CD4-positive, alpha-beta memory T cell (primary cell): Measurements from ENCODE around the gene GFRA1. TPM values are rescaled to one million over a fixed set of nuclear protein-coding genes. Genes with fewer than 3 reads are reported as not detected.

Experiments
- CTCF ChIA-PET: fragments of 350-600 bp; sonication (Branson Sonifier 250); formaldehyde crosslinking; loops from one replicate; lab custom pipeline; 2021; ENCODE audit warnings: inconsistent platforms; ENCODE audit not compliant: partially characterized antibody; lab: Charles Lee
- POLR2A ChIA-PET: fragments of 350-600 bp; sonication (Branson Sonifier 250); formaldehyde crosslinking; loops from one replicate; lab custom pipeline; 2021; ENCODE audit not compliant: partially characterized antibody; lab: Charles Lee
- DNase-seq, 5 donors: peaks; one replicate each; pipeline versions ENCODE4 v3.0.0 to v3.0.0-alpha.2; 2020 to 2022; ENCODE audit warnings: mixed read lengths in 1 of 5
- H3K27ac ChIP-seq: one replicate; pipeline ENCODE4 v1.7.0; 2013; ENCODE audit warnings: low read depth, low read length
- H3K27me3 ChIP-seq: 2 replicates; pipeline ENCODE4 v1.7.0; 2013; ENCODE audit warnings: mild to moderate bottlenecking, low read length, moderate library complexity; ENCODE audit not compliant: insufficient read depth
- H3K36me3 ChIP-seq: 2 replicates; pipeline ENCODE4 v1.7.0; 2013; ENCODE audit warnings: mild to moderate bottlenecking, low read length, moderate library complexity; ENCODE audit not compliant: insufficient read depth
- H3K4me1 ChIP-seq: 2 replicates; pipeline ENCODE4 v1.7.0; 2013; ENCODE audit warnings: mild to moderate bottlenecking, low read length, moderate library complexity; ENCODE audit not compliant: insufficient read depth
- H3K4me3 ChIP-seq, 2 donors: one replicate each; pipeline ENCODE4 v1.7.0; 2013; ENCODE audit warnings: low read length in 2 of 2, mild to moderate bottlenecking in 1 of 2
- H3K9me3 ChIP-seq, 2 donors: one replicate each; pipeline ENCODE4 v1.7.0; 2013; ENCODE audit warnings: low read length in 2 of 2, control low read depth in 1 of 2; ENCODE audit not compliant: control insufficient read depth in 1 of 2
- H3K27ac Mint-ChIP-seq, 7 donors: one replicate each; pipeline ENCODE4 v1.8.0; 2020 to 2021; ENCODE audit warnings: mixed read lengths in 7 of 7, mild to moderate bottlenecking in 6 of 7, inconsistent platforms in 3 of 7, moderate library complexity in 3 of 7
- H3K27me3 Mint-ChIP-seq, 2 donors: one replicate each; pipeline ENCODE4 v1.8.0; 2020 to 2021; ENCODE audit warnings: mixed read lengths in 2 of 2
- H3K36me3 Mint-ChIP-seq, 2 donors: one replicate each; pipeline ENCODE4 v1.8.0; 2020 to 2021; ENCODE audit warnings: mixed read lengths in 2 of 2, inconsistent platforms in 1 of 2, mild to moderate bottlenecking in 1 of 2
- H3K4me1 Mint-ChIP-seq, 4 donors: one replicate each; pipeline ENCODE4 v1.8.0; 2020 to 2021; ENCODE audit warnings: mixed read lengths in 4 of 4, mild to moderate bottlenecking in 1 of 4
- H3K4me3 Mint-ChIP-seq, 8 donors: one replicate each; pipeline ENCODE4 v1.8.0; 2020 to 2021; ENCODE audit warnings: mixed read lengths in 8 of 8, mild to moderate bottlenecking in 7 of 8, moderate library complexity in 6 of 8, inconsistent platforms in 3 of 8
- H3K9me3 Mint-ChIP-seq, 8 donors: one replicate each; pipeline ENCODE4 v1.8.0; 2020 to 2021; ENCODE audit warnings: mixed read lengths in 8 of 8, mild to moderate bottlenecking in 5 of 8, inconsistent platforms in 3 of 8, moderate library complexity in 1 of 8
- intact Hi-C: fragments of 100-400 bp; cut with micrococcal nuclease; formaldehyde crosslinking; loops from one replicate; pipeline ENCODE4 v1.15.1; 2023
- polyA plus RNA-seq, 2 donors: library from polyadenylated mRNA; unstranded; fragments of 300-500 nt; fragmentation: Illumina TruSeq; gene quantifications; one replicate each; pipeline ENCODE4 v1.2.3, GENCODE V29; 2021
- total RNA-seq, 2 experiments: library from RNA; stranded (reverse); gene quantifications; one replicate each; pipeline ENCODE4 v1.2.3, GENCODE V29; 2021

The GFRA1 gene
- total and polyA plus RNA-seq, 4 experiments from 2014 or later, result not detected

DNA sequence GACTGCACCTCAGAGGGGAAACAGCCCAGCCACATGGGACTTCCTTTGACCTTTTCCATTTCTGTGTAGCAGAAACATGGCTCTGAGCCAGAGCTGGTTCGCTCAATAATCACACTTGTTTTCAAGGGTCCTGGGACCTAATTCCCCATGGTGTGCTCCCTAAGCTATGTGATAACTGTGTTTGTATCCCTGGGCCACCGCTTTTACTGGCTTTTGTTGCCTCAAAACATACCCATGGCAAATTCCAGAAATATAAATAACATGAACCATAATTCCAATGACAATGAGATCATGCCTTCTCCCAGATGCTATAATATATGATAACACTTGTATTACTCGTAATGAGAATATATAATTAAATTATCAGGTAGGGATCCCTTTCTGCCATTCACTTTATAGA lies 196.4 kb downstream of the GFRA1 start:
- DNase-seq, result no peak
- CTCF ChIA-PET, result no interaction called here
- no peak overlapping the region for H3K4me3 ChIP-seq
- no peak overlapping the region for H3K27ac Mint-ChIP-seq
- H3K4me3 Mint-ChIP-seq, result no peak overlapping the region
- H3K36me3 ChIP-seq, result no peaks in the 10 kb centered on the region
- H3K4me1 Mint-ChIP-seq, result no peaks in the 10 kb centered on the region
- POLR2A ChIA-PET, result no interaction called here
- H3K9me3 ChIP-seq, result no peaks in the 10 kb centered on the region
- no peaks in the 10 kb centered on the region for H3K27me3 ChIP-seq
- no peaks in the 10 kb centered on the region for H3K36me3 Mint-ChIP-seq
- no peaks in the 10 kb centered on the region for H3K27me3 Mint-ChIP-seq
- H3K9me3 Mint-ChIP-seq, result peaks cover 0 to 4% (median 0%) of the 10 kb centered on the region in 8 donors
- intact Hi-C loops, result no loop called here
- H3K4me1 ChIP-seq, result no peaks in the 10 kb centered on the region
- no peak overlapping the region for H3K27ac ChIP-seq

DNA sequence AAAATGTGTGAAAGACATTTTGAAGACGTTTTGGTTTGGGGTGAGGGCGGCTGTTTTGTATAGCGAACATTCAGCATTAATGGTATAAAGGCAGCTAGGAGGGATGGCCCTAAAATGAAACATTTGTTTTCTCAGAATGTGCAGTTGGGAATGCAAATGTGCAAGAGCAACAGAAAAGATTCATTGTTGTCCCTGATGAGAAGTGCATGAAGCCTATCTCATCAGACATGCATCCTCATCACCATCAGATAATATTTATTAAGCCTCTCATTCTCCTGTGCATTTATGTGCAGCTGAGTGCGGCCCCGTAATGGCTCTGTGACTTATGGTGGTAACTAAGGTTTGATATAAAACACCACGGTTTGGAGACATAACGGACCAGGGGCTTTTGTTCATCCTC lies 199.5 kb downstream of the GFRA1 start:
- Histone ChIP-seq H3K27ac (no peak overlapping the region), H3K27me3 (no peaks in the 10 kb centered on the region), H3K4me1 (no peaks in the 10 kb centered on the region), H3K4me3 (no peak overlapping the region), H3K36me3 (no peaks in the 10 kb centered on the region), H3K9me3 (no peaks in the 10 kb centered on the region)
- no peaks in the 10 kb centered on the region for H3K27me3 Mint-ChIP-seq
- DNase-seq, result no peak
- no peak overlapping the region for H3K27ac Mint-ChIP-seq
- H3K36me3 Mint-ChIP-seq, result no peaks in the 10 kb centered on the region
- no peaks in the 10 kb centered on the region for H3K9me3 Mint-ChIP-seq
- intact Hi-C loops, result no loop called here
- no peaks in the 10 kb centered on the region for H3K4me1 Mint-ChIP-seq
- CTCF ChIA-PET, result no interaction called here
- H3K4me3 Mint-ChIP-seq, result no peak overlapping the region
- POLR2A ChIA-PET, result no interaction called here

DNA sequence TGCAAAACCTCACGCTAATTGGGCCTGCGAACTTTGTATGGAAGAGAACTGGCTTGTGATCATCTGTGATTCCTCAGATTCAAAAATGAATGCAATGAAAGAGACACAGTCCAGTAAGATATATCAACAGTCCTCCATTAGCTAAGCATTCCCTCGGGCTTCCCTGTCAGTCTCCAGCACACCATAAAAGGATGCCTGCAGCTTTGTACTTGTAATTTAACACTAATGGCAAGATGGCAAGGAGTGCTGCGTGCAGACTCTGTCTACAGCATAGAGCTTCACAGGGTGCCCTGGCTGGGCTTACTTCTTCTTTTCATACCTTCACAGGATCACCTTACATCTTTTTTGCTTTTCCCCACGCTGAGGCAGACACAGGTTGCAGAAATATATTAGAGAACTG lies 200.0 kb downstream of the GFRA1 start:
- intact Hi-C loops, result no loop called here
- no peak overlapping the region for H3K27ac ChIP-seq
- Mint-ChIP-seq H3K4me1 (no peaks in the 10 kb centered on the region), H3K4me3 (no peak overlapping the region), H3K27ac (no peak overlapping the region), H3K27me3 (no peaks in the 10 kb centered on the region), H3K9me3 (no peaks in the 10 kb centered on the region), H3K36me3 (no peaks in the 10 kb centered on the region)
- POLR2A ChIA-PET, result no interaction called here
- H3K36me3 ChIP-seq, result no peaks in the 10 kb centered on the region
- H3K9me3 ChIP-seq, result no peaks in the 10 kb centered on the region
- H3K27me3 ChIP-seq, result no peaks in the 10 kb centered on the region
- DNase-seq, result no peak
- no peaks in the 10 kb centered on the region for H3K4me1 ChIP-seq
- CTCF ChIA-PET, result no interaction called here
- no peak overlapping the region for H3K4me3 ChIP-seq

GRCh38 chr10:116071453-116072148 lies 201.4 kb downstream of the GFRA1 start:
- DNase-seq, result no peak
- Mint-ChIP-seq H3K4me1 (no peaks in the 10 kb centered on the region), H3K27me3 (no peaks in the 10 kb centered on the region), H3K9me3 (no peaks in the 10 kb centered on the region), H3K4me3 (no peak overlapping the region), H3K27ac (no peak overlapping the region), H3K36me3 (no peaks in the 10 kb centered on the region)
- CTCF ChIA-PET, result no interaction called here
- Histone ChIP-seq H3K4me3 (no peak overlapping the region), H3K36me3 (no peaks in the 10 kb centered on the region), H3K4me1 (no peaks in the 10 kb centered on the region), H3K27me3 (no peaks in the 10 kb centered on the region), H3K27ac (no peak overlapping the region), H3K9me3 (no peaks in the 10 kb centered on the region)
- POLR2A ChIA-PET, result no interaction called here
- intact Hi-C loops, result no loop called here

- H3K27ac ChIP-seq, result no peak overlapping the region
- no peak for DNase-seq
- no peak overlapping the region for H3K27ac Mint-ChIP-seq
- H3K36me3 Mint-ChIP-seq, result no peaks in the 10 kb centered on the region
- CTCF ChIA-PET, result no interaction called here
- POLR2A ChIA-PET, result no interaction called here
- no peaks in the 10 kb centered on the region for H3K4me1 Mint-ChIP-seq
- H3K9me3 ChIP-seq, result no peaks in the 10 kb centered on the region
- H3K4me3 Mint-ChIP-seq, result no peak overlapping the region
- H3K4me3 ChIP-seq, result no peak overlapping the region
- no peaks in the 10 kb centered on the region for H3K27me3 ChIP-seq
- H3K4me1 ChIP-seq, result no peaks in the 10 kb centered on the region
- intact Hi-C loops, result no loop called here
- no peaks in the 10 kb centered on the region for H3K36me3 ChIP-seq
- no peaks in the 10 kb centered on the region for H3K9me3 Mint-ChIP-seq
- no peaks in the 10 kb centered on the region for H3K27me3 Mint-ChIP-seq
Observed at GRCh38 chr10:116070743-116071320, 202.2 kb downstream of the GFRA1 start.

DNA sequence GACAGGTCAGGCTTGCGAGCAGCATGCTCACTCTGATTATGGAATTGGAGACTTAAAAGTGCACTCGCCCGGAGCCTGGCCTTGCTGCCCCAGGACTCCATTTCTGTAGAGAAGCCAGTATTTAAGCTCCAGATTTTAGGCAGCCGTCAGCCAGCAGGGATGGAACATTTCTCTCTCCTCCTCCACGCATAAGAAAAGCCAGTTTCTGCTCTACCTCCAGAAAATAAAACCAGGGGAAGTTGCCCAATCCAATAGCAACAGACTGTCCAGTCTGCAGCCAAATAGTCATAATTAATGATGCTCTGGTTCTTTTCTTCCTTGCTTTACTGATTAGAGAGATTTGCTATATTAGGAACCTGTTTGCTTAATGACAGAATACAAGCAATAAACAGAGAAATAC lies 203.2 kb downstream of the GFRA1 start:
- H3K36me3 Mint-ChIP-seq, result no peaks in the 10 kb centered on the region
- Histone ChIP-seq H3K9me3 (no peaks in the 10 kb centered on the region), H3K27me3 (no peaks in the 10 kb centered on the region), H3K27ac (no peak overlapping the region), H3K4me1 (no peaks in the 10 kb centered on the region), H3K36me3 (no peaks in the 10 kb centered on the region), H3K4me3 (no peak overlapping the region)
- H3K27ac Mint-ChIP-seq, result no peak overlapping the region
- ChIA-PET POLR2A (no interaction called here), CTCF (no interaction called here)
- no peak for DNase-seq
- intact Hi-C loops, result no loop called here
- H3K4me1 Mint-ChIP-seq, result no peaks in the 10 kb centered on the region
- H3K27me3 Mint-ChIP-seq, result no peaks in the 10 kb centered on the region
- H3K4me3 Mint-ChIP-seq, result no peak overlapping the region
- H3K9me3 Mint-ChIP-seq, result no peaks in the 10 kb centered on the region

DNA sequence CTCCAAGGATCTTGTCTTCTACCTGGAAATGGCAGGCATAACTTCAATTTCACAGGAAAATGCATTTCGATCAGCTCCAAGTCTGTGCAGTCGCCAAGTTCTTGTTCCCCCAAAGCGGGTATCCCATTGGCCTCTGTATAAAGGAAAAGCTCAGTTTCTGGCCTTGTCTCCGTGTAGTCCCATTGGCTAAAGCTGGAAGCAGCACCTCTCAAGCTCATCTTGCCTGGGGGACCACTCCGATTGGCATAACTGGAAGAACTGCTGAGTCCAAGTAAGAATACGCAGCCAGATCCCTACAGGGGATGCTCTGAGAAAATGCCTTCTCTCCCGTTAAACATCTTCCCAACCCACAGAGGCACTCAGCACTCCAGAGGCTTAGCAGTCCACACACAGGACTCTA lies 205.2 kb downstream of the GFRA1 start:
- intact Hi-C loops, result no loop called here
- no peaks in the 10 kb centered on the region for H3K9me3 ChIP-seq
- DNase-seq, result no peak
- H3K27ac ChIP-seq, result no peak overlapping the region
- no peak overlapping the region for H3K4me3 Mint-ChIP-seq
- H3K9me3 Mint-ChIP-seq, result no peaks in the 10 kb centered on the region
- H3K4me1 ChIP-seq, result no peaks in the 10 kb centered on the region
- no peaks in the 10 kb centered on the region for H3K36me3 Mint-ChIP-seq
- ChIA-PET POLR2A (no interaction called here), CTCF (no interaction called here)
- no peak overlapping the region for H3K27ac Mint-ChIP-seq
- no peaks in the 10 kb centered on the region for H3K36me3 ChIP-seq
- no peak overlapping the region for H3K4me3 ChIP-seq
- no peaks in the 10 kb centered on the region for H3K4me1 Mint-ChIP-seq
- no peaks in the 10 kb centered on the region for H3K27me3 Mint-ChIP-seq
- no peaks in the 10 kb centered on the region for H3K27me3 ChIP-seq
